Mesothelial cell of epicardium (in vitro differentiated cells): Measurements from ENCODE around the gene ACTL7A. TPM values are rescaled to one million over a fixed set of nuclear protein-coding genes. Genes with fewer than 3 reads are reported as not detected.

Experiments used
- DNase-seq, 2 experiments: peaks; one replicate each; pipeline ENCODE4 v3.0.0; 2021; ENCODE audit warnings: low spot score in 2 of 2; ENCODE audit not compliant: unreplicated experiment in 2 of 2
- H3K27ac Mint-ChIP-seq: 2 replicates; pipeline ENCODE4 v1.8.0; 2021; ENCODE audit warnings: mixed read lengths
- H3K27me3 Mint-ChIP-seq: 2 replicates; pipeline ENCODE4 v1.8.0; 2021; ENCODE audit warnings: low read depth, mixed read lengths
- H3K36me3 Mint-ChIP-seq: 2 replicates; pipeline ENCODE4 v1.8.0; 2021; ENCODE audit warnings: mixed read lengths
- H3K4me1 Mint-ChIP-seq: 2 replicates; pipeline ENCODE4 v1.8.0; 2021; ENCODE audit warnings: mixed read lengths
- H3K4me3 Mint-ChIP-seq: 2 replicates; pipeline ENCODE4 v1.8.0; 2021; ENCODE audit warnings: mild to moderate bottlenecking, moderate library complexity, mixed read lengths
- H3K9me3 Mint-ChIP-seq: 2 replicates; pipeline ENCODE4 v1.8.0; 2021; ENCODE audit warnings: mixed read lengths
- total RNA-seq: library from RNA; stranded (reverse); gene quantifications from 3 replicates; pipeline ENCODE4 v1.2.1, GENCODE V29; 2021
- TF ChIP-seq, protein P1 (sequence below): fragments of 200-600 bp; sonication (generic); IDR thresholded peaks from one replicate; pipeline ENCODE4 v1.5.0; 2021; ENCODE audit warnings: antibody characterized with exemption; ENCODE audit not compliant: unreplicated experiment

The ACTL7A gene
- total RNA-seq, 1 donor from 2014 or later = not detected

DNA sequence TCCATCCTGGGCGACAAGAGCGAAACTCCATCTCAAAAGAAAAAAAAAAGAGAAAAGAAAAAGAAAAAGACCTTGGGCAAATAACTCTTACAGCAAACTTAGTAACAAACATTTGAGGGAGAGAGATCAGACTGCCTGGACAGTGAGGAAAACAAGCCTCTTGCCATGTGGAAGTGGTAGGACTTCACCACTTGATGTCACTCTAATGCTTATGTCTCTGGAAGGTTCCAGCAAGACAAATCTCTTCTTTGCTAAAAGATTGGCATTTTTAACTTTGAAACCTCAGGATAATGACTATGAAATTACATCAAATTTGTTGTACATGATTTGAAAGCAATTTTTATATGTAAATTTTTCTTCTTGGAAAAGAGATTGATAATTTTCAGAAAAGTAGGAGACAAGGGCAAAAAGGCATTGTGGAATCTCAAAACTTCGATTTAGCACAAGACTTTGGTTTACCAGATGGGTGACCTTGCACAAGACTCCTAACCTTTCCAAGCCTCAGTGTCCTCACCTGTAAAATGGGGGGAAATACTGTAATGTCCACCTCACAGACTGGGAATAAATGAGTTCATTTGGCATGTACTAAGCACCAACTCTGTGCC lies 11.7 kb upstream of the ACTL7A start:
- peaks cover 4% of the 10 kb centered on the region for H3K27me3 Mint-ChIP-seq
- no peaks in the 10 kb centered on the region for H3K36me3 Mint-ChIP-seq
- TF ChIP-seq, protein P1, sequence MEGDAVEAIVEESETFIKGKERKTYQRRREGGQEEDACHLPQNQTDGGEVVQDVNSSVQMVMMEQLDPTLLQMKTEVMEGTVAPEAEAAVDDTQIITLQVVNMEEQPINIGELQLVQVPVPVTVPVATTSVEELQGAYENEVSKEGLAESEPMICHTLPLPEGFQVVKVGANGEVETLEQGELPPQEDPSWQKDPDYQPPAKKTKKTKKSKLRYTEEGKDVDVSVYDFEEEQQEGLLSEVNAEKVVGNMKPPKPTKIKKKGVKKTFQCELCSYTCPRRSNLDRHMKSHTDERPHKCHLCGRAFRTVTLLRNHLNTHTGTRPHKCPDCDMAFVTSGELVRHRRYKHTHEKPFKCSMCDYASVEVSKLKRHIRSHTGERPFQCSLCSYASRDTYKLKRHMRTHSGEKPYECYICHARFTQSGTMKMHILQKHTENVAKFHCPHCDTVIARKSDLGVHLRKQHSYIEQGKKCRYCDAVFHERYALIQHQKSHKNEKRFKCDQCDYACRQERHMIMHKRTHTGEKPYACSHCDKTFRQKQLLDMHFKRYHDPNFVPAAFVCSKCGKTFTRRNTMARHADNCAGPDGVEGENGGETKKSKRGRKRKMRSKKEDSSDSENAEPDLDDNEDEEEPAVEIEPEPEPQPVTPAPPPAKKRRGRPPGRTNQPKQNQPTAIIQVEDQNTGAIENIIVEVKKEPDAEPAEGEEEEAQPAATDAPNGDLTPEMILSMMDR = no peak
- no peak overlapping the region for H3K4me3 Mint-ChIP-seq
- H3K9me3 Mint-ChIP-seq = no peaks in the 10 kb centered on the region
- no peak for DNase-seq
- H3K27ac Mint-ChIP-seq = no peak overlapping the region
- peaks cover 2% of the 10 kb centered on the region for H3K4me1 Mint-ChIP-seq

DNA sequence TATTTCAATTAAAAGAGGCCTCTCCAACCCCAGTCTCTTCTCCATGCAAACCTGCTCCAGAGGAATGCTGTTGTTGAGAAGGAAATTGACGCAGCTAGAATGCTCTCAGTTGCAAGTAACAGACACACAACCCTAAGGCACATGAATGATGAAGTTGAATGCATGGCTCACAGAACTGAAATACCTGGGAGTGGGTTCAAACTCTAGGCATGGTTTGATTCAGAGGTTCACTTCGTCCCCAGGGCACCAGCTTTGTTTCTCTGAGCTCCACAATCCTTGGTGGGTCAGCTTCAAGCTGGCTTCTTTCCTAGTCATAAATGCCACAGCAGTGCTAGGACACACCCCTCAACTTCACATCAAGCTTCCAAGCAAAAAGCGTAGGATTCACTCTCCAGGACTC lies 10.9 kb upstream of the ACTL7A start:
- no peak overlapping the region for H3K4me3 Mint-ChIP-seq
- peaks cover 4% of the 10 kb centered on the region for H3K27me3 Mint-ChIP-seq
- no peak overlapping the region for H3K27ac Mint-ChIP-seq

DNA sequence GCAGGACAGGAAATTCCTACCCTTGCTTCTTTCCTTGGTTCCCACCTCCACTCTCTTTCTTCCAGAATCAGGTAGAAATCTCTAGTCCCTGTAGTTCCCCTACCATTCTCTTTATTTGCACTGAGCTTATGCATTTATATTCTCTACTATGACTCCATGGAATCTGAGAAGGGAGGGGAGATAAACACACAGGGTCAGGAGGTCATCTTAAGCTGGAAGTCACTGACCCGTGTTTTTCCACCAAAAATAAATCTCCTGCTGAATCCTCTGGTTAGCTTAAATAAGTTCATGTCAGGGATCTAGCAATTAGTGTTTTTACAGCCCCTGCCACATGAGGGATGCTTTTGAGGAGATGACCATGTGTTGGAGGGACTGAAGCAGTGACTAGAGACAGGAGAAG lies 10.0 kb upstream of the ACTL7A start:
- H3K27me3 Mint-ChIP-seq = peaks cover 6% of the 10 kb centered on the region
- H3K36me3 Mint-ChIP-seq = no peaks in the 10 kb centered on the region
- H3K4me1 Mint-ChIP-seq = no peaks in the 10 kb centered on the region
- no peak overlapping the region for H3K4me3 Mint-ChIP-seq
- H3K27ac Mint-ChIP-seq = no peak overlapping the region
- DNase-seq = no peak
- H3K9me3 Mint-ChIP-seq = no peaks in the 10 kb centered on the region
- TF ChIP-seq, protein P1 = no peak

More for the DNA sequence above, 10.9 kb upstream of the ACTL7A start:
- no peaks in the 10 kb centered on the region for H3K4me1 Mint-ChIP-seq
- no peak for DNase-seq
- no peaks in the 10 kb centered on the region for H3K36me3 Mint-ChIP-seq
- H3K9me3 Mint-ChIP-seq = no peaks in the 10 kb centered on the region
- TF ChIP-seq, protein P1 = no peak

DNA sequence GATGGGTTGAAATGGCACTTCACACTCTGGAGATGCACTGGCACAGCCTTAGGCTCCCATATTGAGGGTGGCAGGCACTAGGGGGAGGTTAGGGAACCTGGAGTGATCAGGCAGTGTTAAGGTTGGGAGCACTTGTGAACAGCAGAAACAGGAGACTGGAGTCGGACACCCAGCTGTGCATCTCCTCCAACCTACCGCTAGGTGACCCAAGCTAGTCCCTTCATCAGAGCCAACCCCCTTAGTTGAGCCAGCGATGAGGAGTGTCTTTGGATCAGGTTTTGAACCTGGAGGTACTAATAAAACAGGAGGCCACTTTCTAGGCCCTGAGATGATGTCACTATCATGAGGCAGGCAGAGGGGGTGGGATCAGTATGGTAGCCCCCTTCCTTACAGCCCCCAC lies 8.0 kb upstream of the ACTL7A start:
- Mint-ChIP-seq H3K4me3 (no peak overlapping the region), H3K4me1 (no peaks in the 10 kb centered on the region), H3K27me3 (peaks cover 6% of the 10 kb centered on the region), H3K9me3 (no peaks in the 10 kb centered on the region), H3K27ac (no peak overlapping the region), H3K36me3 (no peaks in the 10 kb centered on the region)
- TF ChIP-seq, protein P1 = no peak
- DNase-seq = no peak

DNA sequence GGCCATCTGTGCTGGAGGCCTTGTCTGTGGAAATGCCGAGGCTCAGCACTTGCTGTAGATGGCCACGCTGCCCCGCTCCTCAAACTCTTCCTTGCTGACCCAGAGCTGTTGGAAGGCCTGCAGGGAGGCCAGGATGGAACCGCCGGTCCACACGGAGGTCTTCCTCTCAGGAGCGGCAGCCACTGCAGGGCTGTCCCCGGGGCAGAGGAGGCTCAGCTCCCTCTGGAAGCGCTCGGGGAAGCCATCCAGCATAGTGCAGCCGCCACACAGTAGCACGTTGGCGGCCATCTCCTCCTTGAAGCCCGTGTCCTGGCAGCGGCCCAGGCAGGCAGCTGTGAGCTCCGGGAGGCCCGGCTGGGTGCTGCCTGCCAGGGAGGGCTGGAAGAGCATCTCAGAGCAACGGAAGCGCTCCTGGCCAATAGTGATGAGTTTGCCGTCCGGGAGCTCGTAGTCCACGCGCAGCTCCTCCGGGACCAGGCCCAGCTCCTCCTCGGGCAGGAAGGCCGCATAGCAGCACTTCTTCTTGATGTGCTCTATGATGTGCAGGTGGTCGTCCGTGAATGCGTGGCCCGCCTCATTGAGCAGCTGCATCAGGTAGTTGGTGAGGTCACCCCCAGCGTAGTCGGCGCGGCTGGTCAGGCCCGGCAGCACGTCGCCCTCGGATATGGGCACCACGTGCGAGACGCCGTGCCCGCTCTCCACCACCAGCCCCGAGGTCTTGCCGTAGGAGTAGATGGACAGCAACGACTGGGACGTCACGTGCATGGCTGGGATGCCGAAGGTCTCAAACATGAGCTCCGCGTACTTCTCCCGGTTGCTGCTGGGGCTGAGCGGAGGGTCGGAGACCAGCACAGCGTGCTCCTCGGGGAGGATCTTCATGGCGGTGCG lies 7.2 kb upstream of the ACTL7A start:
- no peak for DNase-seq
- Mint-ChIP-seq H3K27ac (no peak overlapping the region), H3K27me3 (peaks cover 6% of the 10 kb centered on the region), H3K4me1 (no peaks in the 10 kb centered on the region), H3K4me3 (no peak overlapping the region), H3K9me3 (no peaks in the 10 kb centered on the region), H3K36me3 (no peaks in the 10 kb centered on the region)
- TF ChIP-seq, protein P1 = no peak
